Measurements from ENCODE around the gene DISC1. TPM values are rescaled to one million over a fixed set of nuclear protein-coding genes. Genes with fewer than 3 reads are reported as not detected.
A peak's percentile ranks its signal among the peaks of the same experiment; 100 is the strongest.
"Not testable (repeated sequence)": the region's sequence is repeated elsewhere in the genome, so short reads cannot be mapped to it uniquely, and the experiment has no call there.

DISC1 gene
- total and polyA plus RNA-seq, 5 donors, result 2.3 to 7.4 (median 4.6) TPM

DNA sequence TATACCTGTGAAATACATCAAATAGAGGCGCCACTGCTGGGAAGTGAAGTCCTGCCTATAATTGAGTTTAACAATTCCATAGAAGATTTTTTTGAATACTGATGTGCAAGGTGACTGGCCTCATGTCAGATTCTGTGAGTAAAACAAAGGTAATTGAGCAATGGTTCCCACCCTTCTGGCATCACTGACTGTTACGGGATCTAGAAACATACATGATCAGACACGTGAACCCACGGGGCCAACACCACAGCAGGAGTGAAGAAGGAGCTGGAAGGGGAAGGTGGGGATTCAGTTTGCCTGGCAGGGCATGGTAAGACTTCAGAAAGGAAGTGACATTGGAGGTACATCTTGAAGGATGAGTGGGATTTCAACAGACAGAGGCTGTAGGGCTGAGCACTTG, 270.2 kb downstream of the DISC1 start:
- Histone ChIP-seq H3K27me3 (ENCODE audit: control insufficient read depth, insufficient read depth) (no peaks in the 10 kb centered on the region), H3K27ac (ENCODE audit: low read length) (no peak overlapping the region), H3K4me1 (ENCODE audit: control insufficient read depth, insufficient read depth, low read length) (peaks cover 3% of the 10 kb centered on the region), H3K4me3 (ENCODE audit: low read length) (no peak overlapping the region), H3K9me3 (ENCODE audit: control insufficient read depth, low read length) (no peaks in the 10 kb centered on the region)
- WGBS, result 97% methylated on average over 4 of the region's 4 CpGs
- DNase-seq, result no peak
- ATAC-seq, result no peak
- intact Hi-C loops (cut with DNase I), result no loop called here

DNA sequence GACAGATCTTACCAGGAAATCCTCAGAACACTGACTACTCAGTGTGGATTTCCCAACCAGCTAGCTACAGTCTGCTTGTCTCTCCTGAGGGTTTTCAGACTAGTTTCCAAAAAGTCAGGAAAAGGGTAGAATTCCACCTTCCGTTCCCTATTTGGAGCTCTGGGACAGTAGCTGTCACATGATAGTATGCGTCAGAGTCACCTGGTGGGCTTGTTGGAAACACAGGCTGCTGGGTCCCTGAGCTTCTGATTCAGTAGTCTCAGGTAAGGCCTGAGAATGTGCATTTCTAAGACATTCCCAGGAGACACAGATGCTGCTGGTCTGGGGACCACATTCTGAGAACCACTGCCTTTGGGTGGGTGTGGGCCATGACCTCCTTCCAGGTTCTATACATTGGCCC, 272.5 kb downstream of the DISC1 start:
- no peaks in the 10 kb centered on the region for H3K27me3 ChIP-seq (ENCODE audit: control insufficient read depth, insufficient read depth)
- ATAC-seq (no peak), DNase-seq (no peak)
- H3K4me1 ChIP-seq (ENCODE audit: control insufficient read depth, insufficient read depth, low read length), result peaks cover 3% of the 10 kb centered on the region
- H3K9me3 ChIP-seq (ENCODE audit: control insufficient read depth, low read length), result no peaks in the 10 kb centered on the region
- H3K4me3 ChIP-seq (ENCODE audit: low read length), result no peak overlapping the region
- no peak overlapping the region for H3K27ac ChIP-seq (ENCODE audit: low read length)
- intact Hi-C loops (cut with DNase I), result no loop called here
- 98% methylated on average over 2 of the region's 2 CpGs for WGBS

DNA sequence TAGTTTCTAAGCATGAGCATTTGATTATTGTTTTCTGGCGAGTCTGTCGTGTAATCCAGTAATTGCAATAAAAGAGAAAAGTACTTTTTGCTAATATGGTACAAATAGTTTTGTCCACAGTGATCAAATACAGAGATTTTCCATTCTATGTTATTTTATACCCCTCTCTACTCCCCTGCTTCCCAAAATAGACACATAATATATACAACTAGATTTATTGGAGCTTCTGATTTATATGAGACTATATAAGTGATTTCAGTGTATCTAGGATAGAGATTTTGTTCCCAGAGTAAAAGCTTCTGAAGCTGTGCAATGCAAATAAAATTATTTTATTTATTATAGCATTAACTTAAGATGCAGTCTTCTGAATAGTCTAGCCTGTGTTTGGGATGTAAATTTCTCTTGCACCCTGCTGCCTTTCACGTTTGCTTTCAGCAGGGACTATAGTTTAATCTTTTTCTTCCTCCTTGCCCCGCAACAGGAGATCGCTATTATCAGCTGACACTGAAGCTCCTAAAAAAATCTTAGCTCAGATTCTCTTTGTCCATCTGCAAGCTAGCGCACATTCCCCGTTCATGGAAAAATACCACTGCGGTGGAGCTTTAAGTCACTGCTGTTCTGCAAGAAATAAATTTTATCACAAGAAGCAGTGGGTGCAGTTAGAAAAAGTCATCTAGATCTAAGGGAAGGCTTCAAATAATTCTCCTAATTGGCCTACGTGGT, 273.3 kb downstream of the DISC1 start:
- 70% methylated on average over 9 of the region's 9 CpGs for whole genome bisulfite sequencing
- intact Hi-C loops (cut with DNase I), result no loop called here

DNA sequence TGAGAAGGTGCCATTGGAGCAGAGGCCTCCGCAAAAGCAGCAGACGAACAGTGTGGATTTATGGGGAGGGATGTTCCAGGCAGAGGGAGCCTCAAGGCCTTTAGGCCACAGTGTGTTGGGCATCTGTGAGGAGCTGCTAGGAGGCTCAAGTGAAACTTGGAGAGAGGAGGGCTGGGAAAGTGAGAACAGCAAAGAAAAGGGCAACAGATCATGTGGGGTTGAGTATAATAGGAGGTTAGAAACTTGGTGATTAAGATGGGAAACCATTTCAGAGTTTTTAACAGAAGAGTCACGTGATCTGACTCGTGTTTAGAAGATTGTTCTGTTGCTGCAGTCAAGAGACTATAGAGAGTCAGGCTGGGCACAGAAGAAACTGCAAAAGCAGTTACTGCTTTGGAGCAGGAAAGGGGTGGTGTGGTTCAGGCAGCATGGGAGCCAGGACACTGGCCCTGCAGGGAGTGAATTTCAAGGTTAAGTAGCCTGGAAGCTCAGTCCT, 277.0 kb downstream of the DISC1 start:
- no peak for ATAC-seq
- no peaks in the 10 kb centered on the region for H3K27me3 ChIP-seq (ENCODE audit: control insufficient read depth, insufficient read depth)
- H3K9me3 ChIP-seq (ENCODE audit: control insufficient read depth, low read length), result no peaks in the 10 kb centered on the region
- no peak overlapping the region for H3K4me3 ChIP-seq (ENCODE audit: low read length)
- no peak for DNase-seq
- intact Hi-C loops (cut with DNase I), result no loop called here
- no peaks in the 10 kb centered on the region for H3K4me1 ChIP-seq (ENCODE audit: control insufficient read depth, insufficient read depth, low read length)
- peak overlapping the region; percentile 21 for H3K27ac ChIP-seq (ENCODE audit: low read length)
- 94% methylated on average over 4 of the region's 4 CpGs for WGBS

More for the DNA sequence above, 273.3 kb downstream of the DISC1 start:
- DNase-seq (no peak), ATAC-seq (no peak)
- Histone ChIP-seq H3K4me1 (ENCODE audit: control insufficient read depth, insufficient read depth, low read length) (peaks cover 3% of the 10 kb centered on the region), H3K4me3 (ENCODE audit: low read length) (no peak overlapping the region), H3K27ac (ENCODE audit: low read length) (no peak overlapping the region), H3K9me3 (ENCODE audit: control insufficient read depth, low read length) (no peaks in the 10 kb centered on the region), H3K27me3 (ENCODE audit: control insufficient read depth, insufficient read depth) (no peaks in the 10 kb centered on the region)

DNA sequence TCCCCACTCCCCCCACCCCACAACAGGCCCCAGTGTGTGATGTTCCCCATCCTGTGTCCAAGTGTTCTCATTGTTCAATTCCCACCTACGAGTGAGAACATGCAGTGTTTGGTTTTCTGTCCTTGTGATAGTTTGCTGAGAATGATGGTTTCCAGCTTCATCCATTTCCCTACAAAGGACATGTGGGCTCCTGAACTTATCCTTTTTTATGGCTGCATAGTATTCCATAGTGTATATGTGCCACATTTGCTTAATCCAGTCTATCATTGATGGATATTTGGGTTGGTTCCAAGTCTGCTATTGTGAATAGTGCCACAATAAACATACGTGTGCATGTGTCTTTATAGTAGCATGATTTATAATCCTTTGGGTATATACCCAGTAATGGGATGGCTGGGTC, 280.7 kb downstream of the DISC1 start:
- DNase-seq; H3K4me1 ChIP-seq (ENCODE audit: control insufficient read depth, insufficient read depth, low read length); H3K27me3 ChIP-seq (ENCODE audit: control insufficient read depth, insufficient read depth); H3K4me3 ChIP-seq (ENCODE audit: low read length); H3K9me3 ChIP-seq (ENCODE audit: control insufficient read depth, low read length); intact Hi-C loops (cut with DNase I); H3K27ac ChIP-seq (ENCODE audit: low read length); ATAC-seq: not testable (repeated sequence)
- 96% methylated on average over 2 of the region's 2 CpGs for WGBS

DNA sequence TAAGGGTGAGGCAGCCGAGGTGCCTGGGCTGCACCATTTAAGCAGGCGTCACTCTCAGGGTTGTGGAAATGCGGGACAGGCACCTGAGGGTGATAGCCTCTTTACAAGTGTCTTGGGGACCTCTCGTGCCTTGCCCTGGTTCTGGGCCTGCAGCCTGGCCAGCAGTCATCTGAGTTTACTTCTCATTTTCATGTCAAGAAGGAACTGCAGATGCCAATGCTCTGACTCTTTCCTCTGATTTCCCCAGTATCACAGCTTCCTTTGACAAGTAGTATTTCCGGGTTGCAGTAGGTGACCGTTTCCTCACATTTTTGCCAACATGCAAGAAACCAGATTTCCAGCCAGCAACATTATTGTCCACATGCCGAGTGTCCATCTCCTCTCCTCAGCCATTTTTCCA, 286.9 kb downstream of the DISC1 start:
- WGBS, result 75% methylated on average over 7 of the region's 7 CpGs
- no peak overlapping the region for H3K4me3 ChIP-seq (ENCODE audit: low read length)
- ATAC-seq (peak in 1 of 2 donors; percentile 40), DNase-seq (no peak)
- no peaks in the 10 kb centered on the region for H3K27me3 ChIP-seq (ENCODE audit: control insufficient read depth, insufficient read depth)
- H3K9me3 ChIP-seq (ENCODE audit: control insufficient read depth, low read length), result no peaks in the 10 kb centered on the region
- no peaks in the 10 kb centered on the region for H3K4me1 ChIP-seq (ENCODE audit: control insufficient read depth, insufficient read depth, low read length)
- intact Hi-C loops (cut with DNase I), result no loop called here
- H3K27ac ChIP-seq (ENCODE audit: low read length), result no peak overlapping the region

DNA sequence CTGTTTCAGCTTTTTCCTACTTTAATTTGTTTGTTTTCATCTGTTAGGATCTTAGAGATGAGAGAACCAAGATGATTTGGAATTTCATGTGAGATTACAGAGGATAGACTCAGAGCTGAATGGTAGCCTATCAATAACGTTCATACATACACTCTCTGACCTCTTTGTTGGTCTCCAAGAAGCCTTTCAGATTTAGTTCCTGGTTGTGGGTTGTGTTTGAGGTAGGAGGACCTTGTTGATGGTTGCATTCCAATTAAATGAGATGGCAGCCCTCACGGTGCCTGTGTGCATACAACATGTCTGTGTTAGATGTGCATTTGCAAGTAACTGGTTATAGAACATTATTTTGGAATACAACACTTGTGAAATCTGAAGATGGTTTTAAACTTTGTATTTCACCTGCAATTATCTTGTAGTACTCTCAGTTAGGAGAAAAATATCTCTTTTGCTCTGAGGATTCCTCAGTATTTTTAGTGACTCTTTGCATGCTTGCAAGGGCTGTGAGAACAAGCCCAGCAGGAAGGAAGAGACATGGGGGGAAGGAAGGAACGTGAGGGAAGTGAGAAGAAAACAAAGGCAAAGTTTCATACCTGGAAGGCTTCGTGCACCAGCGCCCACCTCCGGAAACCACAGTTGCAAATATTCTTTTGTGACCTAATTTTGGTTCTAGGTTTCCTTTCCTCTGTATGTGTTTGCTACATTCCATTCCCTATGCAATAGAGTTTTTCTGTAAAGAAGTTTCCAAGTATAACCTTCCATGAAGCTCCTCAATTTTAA, 291.8 kb downstream of the DISC1 start:
- Histone ChIP-seq H3K27me3 (ENCODE audit: control insufficient read depth, insufficient read depth) (no peaks in the 10 kb centered on the region), H3K27ac (ENCODE audit: low read length) (no peak overlapping the region), H3K4me3 (ENCODE audit: low read length) (no peak overlapping the region), H3K9me3 (ENCODE audit: control insufficient read depth, low read length) (no peaks in the 10 kb centered on the region), H3K4me1 (ENCODE audit: control insufficient read depth, insufficient read depth, low read length) (peaks cover 6% of the 10 kb centered on the region)
- WGBS, result 54% methylated on average over 6 of the region's 6 CpGs
- ATAC-seq, result no peak
- intact Hi-C loops (cut with DNase I), result no loop called here
- no peak for DNase-seq

DNA sequence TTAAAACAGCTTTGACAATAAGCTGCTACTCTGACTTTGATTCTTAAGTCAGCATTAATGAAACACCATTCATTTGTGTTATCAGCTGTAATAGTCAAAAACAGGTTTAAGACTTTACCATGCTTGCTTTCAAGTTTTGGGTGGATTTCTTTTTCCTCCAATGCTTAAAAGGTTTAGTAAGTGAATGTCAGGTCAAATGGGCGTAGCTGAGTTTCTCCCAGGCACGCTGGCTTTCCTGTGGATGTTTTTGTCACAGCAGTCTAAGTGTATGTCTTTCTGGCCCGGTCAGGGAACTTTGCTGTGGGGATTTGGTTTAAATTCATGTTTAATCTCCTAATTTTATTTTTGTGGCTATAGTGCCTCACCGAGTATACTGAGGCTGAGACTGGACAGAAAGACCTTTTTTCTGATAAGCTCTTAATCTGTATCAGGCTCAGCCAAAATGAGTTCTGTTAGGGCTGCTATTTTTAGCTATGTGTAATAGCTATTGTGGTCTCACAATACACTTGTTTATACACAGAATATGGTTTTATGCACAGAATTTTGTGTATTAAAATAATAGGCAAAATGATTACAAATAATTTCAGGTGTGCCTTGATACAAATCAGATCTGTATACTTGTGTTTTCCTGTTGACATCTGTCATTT, 292.8 kb downstream of the DISC1 start:
- intact Hi-C loops (cut with DNase I), result no loop called here
- H3K4me1 ChIP-seq (ENCODE audit: control insufficient read depth, insufficient read depth, low read length), result peaks cover 6% of the 10 kb centered on the region
- 21% methylated on average over 4 of the region's 4 CpGs for WGBS
- no peaks in the 10 kb centered on the region for H3K27me3 ChIP-seq (ENCODE audit: control insufficient read depth, insufficient read depth)
- H3K4me3 ChIP-seq (ENCODE audit: low read length), result peak overlapping the region; percentile 17
- peak overlapping the region; percentile 79 for H3K27ac ChIP-seq (ENCODE audit: low read length)
- DNase-seq, result no peak
- no peaks in the 10 kb centered on the region for H3K9me3 ChIP-seq (ENCODE audit: control insufficient read depth, low read length)
- peak; percentile 67 to 70 for ATAC-seq

DNA sequence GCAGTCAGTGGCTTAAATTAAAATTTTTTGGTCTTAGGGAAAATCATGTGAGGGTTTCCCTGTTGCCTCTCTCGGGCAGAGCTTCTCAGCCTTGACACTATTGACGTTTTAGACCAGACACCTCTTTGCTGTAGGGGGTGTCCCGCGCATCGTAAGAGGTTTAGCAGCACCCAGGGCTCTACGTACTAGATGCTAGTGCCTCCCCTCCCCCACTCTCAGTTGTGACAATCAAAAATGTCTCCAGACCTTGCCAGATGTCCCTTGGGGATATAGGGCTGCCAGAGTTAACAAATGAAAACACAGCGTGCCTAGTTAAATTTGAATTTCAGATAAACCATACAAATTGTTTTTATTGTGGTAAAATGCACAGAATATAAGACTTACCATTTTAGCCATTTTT, 293.3 kb downstream of the DISC1 start:
- Histone ChIP-seq H3K4me3 (ENCODE audit: low read length) (peak overlapping the region; percentile 17), H3K27me3 (ENCODE audit: control insufficient read depth, insufficient read depth) (no peaks in the 10 kb centered on the region), H3K4me1 (ENCODE audit: control insufficient read depth, insufficient read depth, low read length) (peaks cover 6% of the 10 kb centered on the region), H3K27ac (ENCODE audit: low read length) (peak overlapping the region; percentile 79), H3K9me3 (ENCODE audit: control insufficient read depth, low read length) (no peaks in the 10 kb centered on the region)
- intact Hi-C loops (cut with DNase I), result loop anchor here in 1 of 4 donors (10.0 kb wide), 1 partner anchor 55 kb away; no protein-coding TSS in a partner anchor
- DNase-seq, result peak in 1 of 3 donors; percentile 37
- ATAC-seq, result peak; percentile 47 to 66
- WGBS, result 18% methylated on average over 7 of the region's 7 CpGs

DNA sequence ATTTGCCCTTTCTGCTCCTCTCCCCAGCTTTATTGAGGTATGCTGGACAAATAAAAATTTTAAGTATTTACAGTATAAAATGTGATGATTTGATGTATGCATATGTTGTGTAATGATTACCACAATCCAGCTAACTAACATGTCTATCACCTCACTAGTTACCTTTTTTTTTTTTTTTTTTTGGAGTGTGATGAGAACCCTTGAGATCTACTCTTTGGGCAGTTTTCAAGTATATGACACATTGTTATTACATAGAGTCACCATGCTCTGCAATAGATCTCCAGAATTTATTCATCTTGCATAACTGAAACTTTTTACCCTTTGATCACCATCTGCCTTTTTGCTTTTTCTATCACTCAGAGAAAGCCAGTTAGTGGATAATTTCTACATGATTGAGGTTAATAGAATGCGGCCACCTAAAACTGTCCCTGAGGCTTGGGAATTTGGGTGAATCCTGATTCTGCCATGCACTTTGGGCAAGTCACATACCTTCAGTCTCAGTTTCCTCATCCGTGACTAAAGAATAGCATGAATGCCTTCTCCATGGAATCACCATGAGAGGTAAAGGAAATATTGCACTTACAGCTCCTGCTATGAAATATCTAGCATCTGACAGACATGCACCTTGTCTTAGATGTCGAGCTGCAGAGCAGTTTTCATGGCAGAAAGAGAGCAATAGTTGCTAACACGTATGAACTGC, 295.2 kb downstream of the DISC1 start:
- no peak for ATAC-seq

More for the DNA sequence above, 295.2 kb downstream of the DISC1 start:
- WGBS, result 96% methylated on average over 4 of the region's 4 CpGs
- H3K27ac ChIP-seq (ENCODE audit: low read length), result no peak overlapping the region
- no peaks in the 10 kb centered on the region for H3K9me3 ChIP-seq (ENCODE audit: control insufficient read depth, low read length)
- no peak overlapping the region for H3K4me3 ChIP-seq (ENCODE audit: low read length)
- H3K4me1 ChIP-seq (ENCODE audit: control insufficient read depth, insufficient read depth, low read length), result peaks cover 9% of the 10 kb centered on the region
- DNase-seq, result no peak
- no peaks in the 10 kb centered on the region for H3K27me3 ChIP-seq (ENCODE audit: control insufficient read depth, insufficient read depth)
- intact Hi-C loops (cut with DNase I), result loop anchor here in 1 of 4 donors (10.0 kb wide), 1 partner anchor 57 kb away; no protein-coding TSS in a partner anchor

Measured in right cardiac atrium (tissue), 5 donors.